BJ (cell line): ENCODE measurements around the gene TSKS. TPM values are rescaled to one million over a fixed set of nuclear protein-coding genes. Genes with fewer than 3 reads are reported as not detected.

Source experiments
- CTCF ChIA-PET: fragments of 350-600 bp; formaldehyde crosslinking; extraction: SDS; loops from one replicate; lab custom pipeline; 2021; ENCODE audit warnings: antibody characterized with exemption, inconsistent platforms; lab: Yijun Ruan, JAX
- POLR2A ChIA-PET: fragments of 300-600 bp; sonication (Branson Sonifier 250); formaldehyde crosslinking; extraction: SDS; loops from one replicate; lab custom pipeline; 2021; ENCODE audit warnings: antibody characterized with exemption; lab: Charles Lee
- DNase-seq: peaks from one replicate; pipeline ENCODE4 v3.0.0-alpha.2; 2011; ENCODE audit warnings: low read depth
- H3K27me3 ChIP-seq: 2 replicates; pipeline ENCODE4 v1.6.0; 2011; ENCODE audit warnings: low read length; ENCODE audit not compliant: control insufficient read depth, insufficient read depth
- H3K36me3 ChIP-seq: 2 replicates; pipeline ENCODE4 v1.5.1; 2011; ENCODE audit warnings: low read length; ENCODE audit not compliant: control insufficient read depth, insufficient read depth
- H3K4me3 ChIP-seq: 2 replicates; pipeline ENCODE4 v1.5.1; 2011; ENCODE audit warnings: low read depth, mild to moderate bottlenecking, control low read depth, low read length
- polyA plus RNA-seq: library from polyadenylated mRNA; depleted of rRNA; stranded (reverse); fragments of >200 nt; gene quantifications from 2 replicates; pipeline ENCODE4 v1.2.3, GENCODE V29; 2011; rRNA removed
- small RNA-seq: library from RNA; depleted of rRNA; stranded (forward); fragments of <200 nt; gene quantifications from one replicate; pipeline ENCODE3, GENCODE V24; 2012; ENCODE audit warnings: low replicate concordance, low read depth; ENCODE audit not compliant: insufficient read length
- TF ChIP-seq, protein P1 (sequence below): IDR thresholded peaks from 2 replicates; pipeline ENCODE4 v1.5.1; 2011; ENCODE audit warnings: low read depth, mild to moderate bottlenecking, control low read depth, inconsistent platforms, low read length, moderate library complexity; ENCODE audit not compliant: insufficient read depth

The TSKS gene
- polyA plus RNA-seq, 1 experiment, result 0.15 TPM

DNA sequence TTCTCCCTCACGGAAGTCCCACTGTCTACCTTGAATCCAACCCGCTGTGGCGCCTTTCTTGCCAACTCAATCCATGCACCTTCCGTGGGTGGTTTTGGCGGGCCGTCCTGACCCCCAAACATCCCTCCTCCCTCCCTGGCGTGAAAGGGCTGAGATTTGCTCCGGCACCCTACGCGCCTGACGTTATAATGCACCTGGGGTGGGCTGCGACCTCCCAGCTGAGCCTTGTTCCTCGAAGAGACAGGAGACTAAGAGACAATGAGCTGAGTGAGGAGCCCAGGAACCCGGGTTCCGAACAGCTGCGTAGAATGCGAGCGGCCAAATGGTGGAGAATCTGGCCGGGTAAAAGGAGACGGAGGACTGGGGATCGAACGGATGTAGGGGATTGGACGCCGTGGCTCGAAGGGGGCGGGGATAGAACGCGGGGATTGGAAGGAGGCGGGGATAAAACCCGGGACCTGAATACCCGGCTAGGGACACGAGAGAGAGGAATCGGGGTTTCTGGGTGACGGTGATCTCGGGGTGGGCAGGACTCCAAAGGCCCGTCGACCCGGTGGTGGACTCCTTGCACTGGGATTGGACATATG lies 72.4 kb downstream of the TSKS start, which contains the start of gene CPT1C:
TSS of gene CPT1C (plus strand) at position 461 of the 587 bp plus-strand sequence. CDS start 1,137 bp downstream, outside the sequence.
- TF ChIP-seq, protein P1, sequence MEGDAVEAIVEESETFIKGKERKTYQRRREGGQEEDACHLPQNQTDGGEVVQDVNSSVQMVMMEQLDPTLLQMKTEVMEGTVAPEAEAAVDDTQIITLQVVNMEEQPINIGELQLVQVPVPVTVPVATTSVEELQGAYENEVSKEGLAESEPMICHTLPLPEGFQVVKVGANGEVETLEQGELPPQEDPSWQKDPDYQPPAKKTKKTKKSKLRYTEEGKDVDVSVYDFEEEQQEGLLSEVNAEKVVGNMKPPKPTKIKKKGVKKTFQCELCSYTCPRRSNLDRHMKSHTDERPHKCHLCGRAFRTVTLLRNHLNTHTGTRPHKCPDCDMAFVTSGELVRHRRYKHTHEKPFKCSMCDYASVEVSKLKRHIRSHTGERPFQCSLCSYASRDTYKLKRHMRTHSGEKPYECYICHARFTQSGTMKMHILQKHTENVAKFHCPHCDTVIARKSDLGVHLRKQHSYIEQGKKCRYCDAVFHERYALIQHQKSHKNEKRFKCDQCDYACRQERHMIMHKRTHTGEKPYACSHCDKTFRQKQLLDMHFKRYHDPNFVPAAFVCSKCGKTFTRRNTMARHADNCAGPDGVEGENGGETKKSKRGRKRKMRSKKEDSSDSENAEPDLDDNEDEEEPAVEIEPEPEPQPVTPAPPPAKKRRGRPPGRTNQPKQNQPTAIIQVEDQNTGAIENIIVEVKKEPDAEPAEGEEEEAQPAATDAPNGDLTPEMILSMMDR, result no peak
- ChIA-PET CTCF (interaction anchor here (0.8 to 3.9 kb wide), 9 partner anchors 11 to 123 kb away, joined by 3 to 41 read pairs (median 4); partner anchors contain the start of genes FUZ and TSKS), POLR2A (no interaction called here)
- H3K36me3 ChIP-seq, result peaks cover 11% of the 10 kb centered on the region
- no peak for DNase-seq
- H3K27me3 ChIP-seq, result no peaks in the 10 kb centered on the region
- H3K4me3 ChIP-seq, result peak within 1 kb of the TSS; percentile 56

DNA sequence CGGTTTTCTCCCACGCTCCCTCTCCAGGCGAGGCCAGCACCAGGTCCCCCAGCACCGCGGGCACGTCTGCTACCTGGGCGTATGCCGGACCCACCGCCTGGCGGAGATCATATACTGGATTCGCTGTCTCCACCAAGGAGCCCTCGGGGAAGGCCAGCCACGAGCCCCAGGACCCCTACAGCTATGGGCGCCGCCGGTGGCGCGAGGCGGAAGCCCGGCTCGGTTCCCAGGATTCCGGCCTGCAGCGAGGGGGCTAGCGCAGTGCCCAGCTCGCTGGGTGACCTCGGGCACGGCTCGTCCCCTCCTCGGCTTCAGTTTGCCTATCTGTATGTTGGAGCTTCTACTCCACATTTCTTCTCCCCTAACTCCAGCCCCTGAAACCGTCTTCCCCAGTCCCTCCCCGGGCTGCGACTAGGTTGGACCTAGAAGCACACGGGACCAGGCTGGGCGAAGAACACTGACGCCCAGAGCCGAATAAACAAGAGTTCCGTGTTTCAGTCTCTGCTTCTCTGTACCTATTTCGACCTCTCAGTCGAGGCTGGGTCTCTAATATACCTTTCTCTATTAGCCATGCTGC lies 72.9 kb downstream of the TSKS start:
- no peak for DNase-seq
- CTCF ChIA-PET, result interaction anchor here (0.8 to 3.9 kb wide), 9 partner anchors 11 to 123 kb away, joined by 3 to 41 read pairs (median 4); partner anchors contain the start of genes FUZ and TSKS

More for the DNA sequence above, 72.9 kb downstream of the TSKS start:
- H3K27me3 ChIP-seq, result no peaks in the 10 kb centered on the region
- peaks cover 13% of the 10 kb centered on the region for H3K36me3 ChIP-seq
- POLR2A ChIA-PET, result no interaction called here
- H3K4me3 ChIP-seq, result peak overlapping the region; percentile 56
- TF ChIP-seq, protein P1, result no peak

Small RNAs within 50 kb of the gene (small RNA-seq; reads per million reads assigned to genes)
- gene MIR6799 (not detected), gene RNU6-841P (not detected)

Other genes starting within 250 kb of the TSKS start
- gene RCN3, start 235.3 kb downstream of the TSKS start, polyA plus RNA-seq, result 52.4 and 68.9 TPM in 2 replicates
- gene NOSIP, start 182.8 kb downstream of the TSKS start, polyA plus RNA-seq, result 59.2 and 87.6 TPM in 2 replicates
- gene PRRG2, start 182.0 kb downstream of the TSKS start, polyA plus RNA-seq, result 0.12 and 0.13 TPM in 2 replicates
- 0.42 and 0.43 TPM in 2 replicates for gene PRR12, start 172.1 kb downstream of the TSKS start, polyA plus RNA-seq
- 117 and 186 TPM in 2 replicates for gene RRAS, start 123.2 kb downstream of the TSKS start, polyA plus RNA-seq
- gene SCAF1, start 121.1 kb downstream of the TSKS start, polyA plus RNA-seq, result 2.8 and 3.4 TPM in 2 replicates
- 47.5 and 68.5 TPM in 2 replicates for gene IRF3, start 97.4 kb downstream of the TSKS start, polyA plus RNA-seq
- gene BCL2L12, start 97.4 kb downstream of the TSKS start, polyA plus RNA-seq, result 14.2 and 21.5 TPM in 2 replicates
- 269 and 372 TPM in 2 replicates for gene PRMT1, start 86.0 kb downstream of the TSKS start, polyA plus RNA-seq
- 0.39 TPM in 2 replicates for gene ADM5, start 73.7 kb downstream of the TSKS start, polyA plus RNA-seq
- gene CPT1C, start 72.2 kb downstream of the TSKS start, polyA plus RNA-seq, result 26.0 and 45.9 TPM in 2 replicates
- 82.1 and 153 TPM in 2 replicates for gene AP2A1, start 3.7 kb upstream of the TSKS start, polyA plus RNA-seq
- 8.3 and 14.3 TPM in 2 replicates for gene FUZ, start 50.0 kb upstream of the TSKS start, polyA plus RNA-seq
- gene MED25, start 55.0 kb upstream of the TSKS start, polyA plus RNA-seq, result 12.3 and 27.7 TPM in 2 replicates
- gene PTOV1, start 87.9 kb upstream of the TSKS start, polyA plus RNA-seq, result 30.7 and 67.6 TPM in 2 replicates
- 14.6 and 28.9 TPM in 2 replicates for gene PNKP, start 104.3 kb upstream of the TSKS start, polyA plus RNA-seq
- 40.5 and 42.0 TPM in 2 replicates for gene AKT1S1, start 114.0 kb upstream of the TSKS start, polyA plus RNA-seq
- 17.6 and 26.7 TPM in 2 replicates for gene TBC1D17, start 114.4 kb upstream of the TSKS start, polyA plus RNA-seq
- gene IL4I1, start 133.6 kb upstream of the TSKS start, polyA plus RNA-seq, result 0.12 and 0.32 TPM in 2 replicates
- 6.9 and 7.9 TPM in 2 replicates for gene ATF5, start 165.9 kb upstream of the TSKS start, polyA plus RNA-seq
- 11.9 and 15.1 TPM in 2 replicates for gene NUP62, start 166.2 kb upstream of the TSKS start, polyA plus RNA-seq
- gene SIGLEC11, start 197.9 kb upstream of the TSKS start, polyA plus RNA-seq, result not detected in 2 replicates